GM23248 (cell line): Measurements from ENCODE around the gene DKK3. TPM values are rescaled to one million over a fixed set of nuclear protein-coding genes. Genes with fewer than 3 reads are reported as not detected.
"Not testable (repeated sequence)": the region's sequence is repeated elsewhere in the genome, so short reads cannot be mapped to it uniquely, and the experiment has no call there.

Experiments
- DNase-seq: peaks from one replicate; pipeline ENCODE4 v3.0.0-alpha.2; 2015
- H2AFZ ChIP-seq: fragments of 200-600 bp; sonication (generic); 2 replicates; pipeline ENCODE4 v1.6.1; 2016; ENCODE audit warnings: antibody characterized with exemption
- H3F3A ChIP-seq: fragments of 200-600 bp; sonication (generic); 2 replicates; pipeline ENCODE4 v1.6.1; 2016; ENCODE audit warnings: mild to moderate bottlenecking, antibody characterized with exemption, mixed run types; ENCODE audit not compliant: insufficient read depth
- H3K27ac ChIP-seq: fragments of 200-600 bp; sonication (generic); 2 replicates; pipeline ENCODE4 v1.5.1; 2016; ENCODE audit warnings: mild to moderate bottlenecking
- H3K27me3 ChIP-seq: fragments of 200-600 bp; sonication (generic); replicated peaks from 2 replicates; pipeline ENCODE4 v1.6.1; 2016; ENCODE audit warnings: mild to moderate bottlenecking; ENCODE audit not compliant: insufficient read depth
- H3K36me3 ChIP-seq: fragments of 200-600 bp; sonication (generic); 2 replicates; pipeline ENCODE4 v1.6.1; 2016; ENCODE audit warnings: low read depth, mild to moderate bottlenecking
- H3K4me1 ChIP-seq: fragments of 200-600 bp; sonication (generic); 2 replicates; pipeline ENCODE4 v1.6.1; 2016; ENCODE audit warnings: mild to moderate bottlenecking; ENCODE audit not compliant: insufficient read depth
- H3K4me2 ChIP-seq: fragments of 200-600 bp; sonication (generic); one replicate; pipeline ENCODE4 v1.6.1; 2016; ENCODE audit warnings: mild to moderate bottlenecking; ENCODE audit not compliant: unreplicated experiment
- H3K4me3 ChIP-seq: fragments of 200-600 bp; sonication (generic); 2 replicates; pipeline ENCODE4 v1.5.1; 2016; ENCODE audit warnings: mild to moderate bottlenecking
- H3K79me2 ChIP-seq: fragments of 200-600 bp; sonication (generic); 2 replicates; pipeline ENCODE4 v1.6.1; 2016; ENCODE audit warnings: mild to moderate bottlenecking; ENCODE audit not compliant: insufficient read depth
- H3K9ac ChIP-seq: fragments of 200-600 bp; sonication (generic); 2 replicates; pipeline ENCODE4 v1.6.1; 2016; ENCODE audit warnings: mild to moderate bottlenecking
- H3K9me2 ChIP-seq: fragments of 200-600 bp; sonication (generic); 2 replicates; pipeline ENCODE4 v1.6.1; 2016; ENCODE audit warnings: mixed run types, mild to moderate bottlenecking, moderate library complexity; ENCODE audit not compliant: insufficient read depth
- H3K9me3 ChIP-seq: fragments of 200-600 bp; sonication (generic); one replicate; pipeline ENCODE4 v1.6.1; 2017; ENCODE audit warnings: low read depth
- H4K20me1 ChIP-seq: fragments of 200-600 bp; sonication (generic); 2 replicates; pipeline ENCODE4 v1.6.0; 2016; ENCODE audit not compliant: insufficient read depth
- EZH2 ChIP-seq: fragments of 200-600 bp; sonication (generic); IDR thresholded peaks from 2 replicates; pipeline ENCODE4 v1.6.1; 2018; ENCODE audit warnings: antibody characterized with exemption, mild to moderate bottlenecking; ENCODE audit not compliant: insufficient read depth, poor library complexity, severe bottlenecking
- EZH2phosphoT487 ChIP-seq: fragments of 200-600 bp; sonication (generic); IDR thresholded peaks from 2 replicates; pipeline ENCODE4 v1.6.1; 2018; ENCODE audit warnings: antibody characterized with exemption, moderate library complexity, mild to moderate bottlenecking, low read depth; ENCODE audit not compliant: insufficient read depth
- WGBS, 2 experiments: methylation state at CpG; one replicate each; pipeline ENCODE4 v1.1.6; 2015 to 2017; ENCODE audit warnings: low lambda C conversion rate in 2 of 2, low coverage in 1 of 2; ENCODE audit errors: missing lambda C conversion rate in 2 of 2; 5-methylcytosine and 5-hydroxymethylcytosine counted together
- in situ Hi-C: fragments of 300-500 bp; cut with MboI; formaldehyde crosslinking; loops from 2 replicates; pipeline ENCODE4 v1.15.0; 2020
- polyA plus RNA-seq: library from polyadenylated mRNA; unstranded; fragments of >200 nt; fragmentation: Nextera tagmentation; extraction: Ambion mirVana; gene quantifications from 2 replicates; pipeline ENCODE4 v1.2.1, GENCODE V29; 2016
- total RNA-seq: library from RNA; depleted of rRNA; stranded (reverse); fragments of >200 nt; shearing (Covaris generic); gene quantifications from 2 replicates; pipeline ENCODE4 v1.2.3, GENCODE V29; 2014

Gene DKK3
- total and polyA plus RNA-seq, 2 experiments from 2014 or later, result 225 to 237 TPM

GRCh38 chr11:12043959-12044791, 35.7 kb upstream of the DKK3 start:
- peak overlapping the region; percentile 71 for H3K9ac ChIP-seq
- H3K36me3 ChIP-seq, result no peaks in the 10 kb centered on the region
- peak; percentile 94 for DNase-seq
- H3K9me2 ChIP-seq, result no peaks in the 10 kb centered on the region
- no peaks in the 10 kb centered on the region for H3K79me2 ChIP-seq
- H3K4me1 ChIP-seq, result peaks cover 43% of the 10 kb centered on the region
- no peaks in the 10 kb centered on the region for H3K27me3 ChIP-seq
- H3F3A ChIP-seq, result peaks cover 40% of the 10 kb centered on the region
- in situ Hi-C loops, result loop anchor here (10.0 kb wide), 1 partner anchor 249 kb away; no protein-coding TSS in a partner anchor
- peak overlapping the region; percentile 60 for H2AFZ ChIP-seq
- H3K9me3 ChIP-seq, result no peaks in the 10 kb centered on the region
- 3 to 5% methylated on average over 14 of the region's 14 CpGs for WGBS, 2 experiments
- no peaks in the 10 kb centered on the region for H4K20me1 ChIP-seq
- H3K4me2 ChIP-seq, result peak overlapping the region; percentile 80
- H3K4me3 ChIP-seq, result peak overlapping the region; percentile 37
- H3K27ac ChIP-seq, result peak overlapping the region; percentile 96
- TF ChIP-seq EZH2 (no peak), EZH2phosphoT487 (no peak)

- Histone ChIP-seq H3K9ac (peak overlapping the region; percentile 71), H3K4me3 (peak overlapping the region; percentile 37; the same call in 1 of the 2 replicates), H2AFZ (no peak overlapping the region; the same call in 1 of the 2 replicates), H3K36me3 (no peaks in the 10 kb centered on the region), H3K9me2 (no peaks in the 10 kb centered on the region), H4K20me1 (no peaks in the 10 kb centered on the region), H3K79me2 (no peaks in the 10 kb centered on the region), H3F3A (peaks cover 40% of the 10 kb centered on the region), H3K4me2 (peak overlapping the region; percentile 29), H3K27ac (peak overlapping the region; percentile 96), H3K27me3 (no peaks in the 10 kb centered on the region), H3K9me3 (no peaks in the 10 kb centered on the region), H3K4me1 (peaks cover 43% of the 10 kb centered on the region)
- WGBS, 2 experiments, result 97 to 98% methylated on average over 7 of the region's 7 CpGs
- in situ Hi-C loops, result loop anchor here (10.0 kb wide), 1 partner anchor 248 kb away; no protein-coding TSS in a partner anchor
- no peak for DNase-seq
- TF ChIP-seq EZH2, result no peak
- TF ChIP-seq EZH2phosphoT487, result no peak
Observed at GRCh38 chr11:12043221-12043620, 34.8 kb upstream of the DKK3 start.

- Histone ChIP-seq H3K79me2 (no peaks in the 10 kb centered on the region), H3K36me3 (no peaks in the 10 kb centered on the region), H4K20me1 (no peaks in the 10 kb centered on the region), H3K9me2 (no peaks in the 10 kb centered on the region), H3K9me3 (no peaks in the 10 kb centered on the region), H3K9ac (peak overlapping the region; percentile 62), H3K4me1 (peaks cover 42% of the 10 kb centered on the region), H3F3A (peaks cover 40% of the 10 kb centered on the region), H3K4me2 (peak overlapping the region; percentile 45), H3K27me3 (no peaks in the 10 kb centered on the region), H3K27ac (peak overlapping the region; percentile 96), H2AFZ (peak overlapping the region; percentile 10; the same call in 1 of the 2 replicates), H3K4me3 (no peak overlapping the region)
- WGBS, 2 experiments, result 4% methylated on average over 7 of the region's 7 CpGs
- peak; percentile 95 for DNase-seq
- TF ChIP-seq EZH2phosphoT487, result no peak
- no peak for TF ChIP-seq EZH2
- in situ Hi-C loops, result loop anchor here (10.0 kb wide), 1 partner anchor 247 kb away; no protein-coding TSS in a partner anchor
Observed at GRCh38 chr11:12042215-12042676, 33.8 kb upstream of the DKK3 start.

- H3K4me3 ChIP-seq, H3K79me2 ChIP-seq, H3K27ac ChIP-seq, H3K27me3 ChIP-seq, H3K9me3 ChIP-seq, H3K4me2 ChIP-seq, DNase-seq, H3K9me2 ChIP-seq, H2AFZ ChIP-seq, H3K36me3 ChIP-seq, H4K20me1 ChIP-seq, H3K9ac ChIP-seq: not testable (repeated sequence)
- in situ Hi-C loops, result loop anchor here (10.0 kb wide), 1 partner anchor 246 kb away; no protein-coding TSS in a partner anchor
- Histone ChIP-seq H3F3A (peaks cover 35% of the 10 kb centered on the region), H3K4me1 (peaks cover 37% of the 10 kb centered on the region)
- 94 to 97% methylated on average over 5 of the region's 5 CpGs for WGBS, 2 experiments
Observed at GRCh38 chr11:12040719-12041118, 32.3 kb upstream of the DKK3 start.
